Uterus (tissue), 4 donors: ENCODE data around the gene SLC25A25. TPM values are rescaled to one million over a fixed set of nuclear protein-coding genes. Genes with fewer than 3 reads are reported as not detected.

Experiments
- DNase-seq, 2 donors: peaks; one replicate each; pipeline ENCODE4 v3.0.0-alpha.2; 2019 to 2020
- H3K27ac ChIP-seq, 2 donors: fragments of 200-600 bp; sonication (generic); 1 replicate in 1 of 2; 2 replicates in 1 of 2; pipeline ENCODE4 v1.5.1; 2016 to 2018
- H3K27me3 ChIP-seq, 2 donors: fragments of 200-600 bp; sonication (generic); one replicate each; pipeline ENCODE4 v1.5.1; 2018 to 2019; ENCODE audit warnings: control low read depth in 1 of 2
- H3K36me3 ChIP-seq, 2 donors: fragments of 200-600 bp; sonication (generic); one replicate each; pipeline ENCODE4 v1.5.1; 2019; ENCODE audit warnings: control low read depth in 1 of 2
- H3K4me1 ChIP-seq, 2 donors: fragments of 200-600 bp; sonication (generic); one replicate each; pipeline ENCODE4 v1.5.1; 2018 to 2019; ENCODE audit warnings: control low read depth in 1 of 2
- H3K4me3 ChIP-seq, 2 donors: fragments of 200-600 bp; sonication (generic); 1 replicate in 1 of 2; 2 replicates in 1 of 2; pipeline ENCODE4 v1.5.1; 2018 to 2019; ENCODE audit warnings: mild to moderate bottlenecking in 1 of 2
- H3K9me3 ChIP-seq, 2 donors: fragments of 200-600 bp; sonication (generic); one replicate each; pipeline ENCODE4 v1.5.1; 2019; ENCODE audit warnings: control low read depth in 1 of 2
- CTCF ChIP-seq, 4 experiments: fragments of 200-600 bp in 2 of 4; fragments of 450-650 bp in 2 of 4; sonication (generic) in 2 of 4; IDR thresholded peaks; one replicate each; pipeline ENCODE4 v1.5.1; 2016 to 2019; ENCODE audit warnings: antibody characterized with exemption in 4 of 4, mild to moderate bottlenecking in 2 of 4, moderate library complexity in 1 of 4
- POLR2A ChIP-seq, 2 donors: fragments of 450-650 bp; IDR thresholded peaks; one replicate each; pipeline ENCODE4 v1.6.1; 2016; ENCODE audit warnings: antibody characterized with exemption in 2 of 2, mild to moderate bottlenecking in 1 of 2, moderate library complexity in 1 of 2
- intact Hi-C: fragments of 100-400 bp; cut with DNase I; formaldehyde crosslinking; loops from one replicate; pipeline ENCODE4 v1.15.1; 2023; ENCODE audit warnings: low total_unique reads
- total RNA-seq, 4 donors: library from RNA; depleted of rRNA in 3 of 4; stranded (reverse); fragments of >200 nt in 3 of 4; gene quantifications; one replicate each; pipeline versions ENCODE4 v1.1.0 to v1.2.4, GENCODE V29; 2014 to 2023
- donor health status: DM: yes; HTN: yes; CAD: no.

Gene SLC25A25
- total RNA-seq, 4 donors from 2014 or later, result 14.3 to 49.7 (median 49.0) TPM

DNA sequence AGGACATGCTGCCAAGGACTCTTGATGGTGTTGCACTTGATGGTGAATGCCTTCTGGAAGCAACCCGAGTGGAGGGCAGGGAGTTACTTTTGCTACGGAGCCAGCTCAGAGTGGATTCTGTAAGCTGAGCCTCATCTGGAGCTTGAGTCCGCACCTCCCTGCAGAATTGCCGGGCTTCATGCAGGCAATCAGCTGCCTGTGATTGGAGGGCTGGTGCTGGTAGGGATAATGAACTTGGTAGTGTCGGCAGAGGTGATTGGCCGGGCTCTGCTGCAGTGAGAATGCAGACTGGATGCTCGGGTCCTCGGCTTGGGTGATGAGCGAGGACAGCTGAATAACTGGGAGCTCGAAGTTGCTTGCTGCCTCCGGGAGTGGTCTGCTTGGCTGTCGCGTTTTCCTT is 23.1 kb downstream of the SLC25A25 start:
- Histone ChIP-seq H3K27ac (peak overlapping the region; percentile 91 to 95), H3K4me1 (peaks cover 32 to 44% of the 10 kb centered on the region in 2 donors)
- TF ChIP-seq POLR2A (IDR thresholded peaks at IDR 0.05) (no peak), CTCF (IDR thresholded peaks at IDR 0.05) (no peak)

GRCh38 chr9:128091571-128091970 is 23.5 kb downstream of the SLC25A25 start:
- peaks cover 32 to 44% of the 10 kb centered on the region in 2 donors for H3K4me1 ChIP-seq
- TF ChIP-seq CTCF (IDR thresholded peaks at IDR 0.05), result no peak
- H3K27ac ChIP-seq, result peak overlapping the region; percentile 91 to 95
- intact Hi-C loops, result no loop called here
- no peaks in the 10 kb centered on the region for H3K36me3 ChIP-seq
- H3K27me3 ChIP-seq, result no peaks in the 10 kb centered on the region
- DNase-seq, result no peak
- H3K9me3 ChIP-seq, result no peaks in the 10 kb centered on the region
- peak overlapping the region; percentile 4 to 27 for H3K4me3 ChIP-seq

More for the DNA sequence above, 23.1 kb downstream of the SLC25A25 start:
- intact Hi-C loops, result no loop called here
- Histone ChIP-seq H3K27me3 (no peaks in the 10 kb centered on the region), H3K9me3 (no peaks in the 10 kb centered on the region), H3K4me3 (peak overlapping the region; percentile 4 to 27), H3K36me3 (no peaks in the 10 kb centered on the region)
- DNase-seq, result peak; percentile 75 to 87

GRCh38 chr9:128092199-128092977 is 24.4 kb downstream of the SLC25A25 start:
- Histone ChIP-seq H3K27ac (peak overlapping the region; percentile 91 to 95), H3K36me3 (no peaks in the 10 kb centered on the region), H3K27me3 (no peaks in the 10 kb centered on the region), H3K4me3 (no peak overlapping the region), H3K4me1 (peaks cover 39 to 44% of the 10 kb centered on the region in 2 donors), H3K9me3 (no peaks in the 10 kb centered on the region)
- no peak for TF ChIP-seq POLR2A (IDR thresholded peaks at IDR 0.05)
- TF ChIP-seq CTCF (IDR thresholded peaks at IDR 0.05), result no peak
- no peak for DNase-seq
- intact Hi-C loops, result no loop called here

DNA sequence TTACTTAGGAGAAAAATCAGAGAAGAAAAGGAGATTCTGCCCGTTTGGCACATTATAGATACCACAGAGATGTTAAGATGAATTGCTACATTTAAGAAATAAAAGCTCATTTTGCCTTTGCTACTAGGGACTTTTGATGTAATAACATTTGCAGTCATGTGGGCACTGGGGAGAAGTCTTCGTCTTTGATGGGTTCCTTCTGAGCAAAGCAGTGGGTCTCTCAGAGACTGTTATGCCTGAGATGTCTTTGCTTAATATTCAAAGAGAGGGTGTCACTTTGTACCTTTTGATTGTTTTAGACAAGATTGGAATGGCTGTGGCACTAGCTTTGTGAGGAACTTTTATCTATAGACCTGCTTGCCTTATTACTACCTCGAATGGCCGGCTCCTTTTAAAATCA is 25.0 kb downstream of the SLC25A25 start:
- no peaks in the 10 kb centered on the region for H3K36me3 ChIP-seq
- intact Hi-C loops, result no loop called here
- peak overlapping the region; percentile 91 to 95 for H3K27ac ChIP-seq
- H3K4me3 ChIP-seq, result no peak overlapping the region
- no peak for TF ChIP-seq CTCF (IDR thresholded peaks at IDR 0.05)
- TF ChIP-seq POLR2A (IDR thresholded peaks at IDR 0.05), result no peak
- no peaks in the 10 kb centered on the region for H3K27me3 ChIP-seq
- no peak for DNase-seq
- H3K4me1 ChIP-seq, result peaks cover 44% of the 10 kb centered on the region in 2 donors
- H3K9me3 ChIP-seq, result no peaks in the 10 kb centered on the region

DNA sequence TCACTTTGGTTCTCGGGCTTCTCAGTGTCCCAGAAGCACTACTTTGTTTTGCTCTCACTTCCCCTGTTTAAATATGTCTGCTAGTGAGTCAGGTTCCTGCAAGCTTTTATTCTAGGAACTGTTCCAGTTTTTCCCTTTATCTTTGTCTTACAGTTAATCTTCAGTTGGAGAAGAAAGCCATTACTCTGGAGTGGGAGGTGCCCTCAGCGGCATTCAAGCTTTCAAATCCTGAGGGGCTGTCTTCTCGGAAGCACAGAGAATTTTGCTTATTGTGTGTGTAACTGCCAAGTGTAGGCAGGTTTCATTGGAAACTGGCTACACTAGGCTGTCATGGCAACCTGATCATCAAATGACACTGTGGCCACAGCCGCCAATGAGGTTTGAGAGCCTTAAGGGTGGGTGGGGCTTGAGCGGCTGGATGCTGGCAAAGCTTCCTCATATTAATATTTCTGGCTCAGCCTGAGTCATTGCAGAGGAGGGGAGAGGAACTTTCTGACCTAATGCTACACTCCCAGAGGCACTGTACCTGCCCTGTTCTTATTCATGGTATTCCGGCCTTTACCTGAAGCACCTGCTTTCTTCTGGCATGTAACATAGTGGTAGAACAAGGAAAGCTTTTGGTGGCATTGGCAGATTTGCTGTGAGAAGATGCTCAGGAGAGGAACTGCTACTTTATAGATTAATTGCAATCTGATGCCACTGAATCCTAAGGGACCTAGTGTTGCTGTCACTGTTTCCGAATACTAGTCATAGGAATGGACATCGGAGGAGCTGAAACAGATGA is 26.3 kb downstream of the SLC25A25 start:
- Histone ChIP-seq H3K9me3 (no peaks in the 10 kb centered on the region), H3K27ac (peak overlapping the region; percentile 91 to 95), H3K27me3 (no peaks in the 10 kb centered on the region), H3K4me1 (peaks cover 44 to 48% of the 10 kb centered on the region in 2 donors), H3K36me3 (no peaks in the 10 kb centered on the region), H3K4me3 (peak overlapping the region; percentile 8 to 27)
- TF ChIP-seq CTCF (IDR thresholded peaks at IDR 0.05) (no peak), POLR2A (IDR thresholded peaks at IDR 0.05) (peak; percentile 67 to 82)
- peak; percentile 90 to 97 for DNase-seq
- intact Hi-C loops, result no loop called here
